GM12873 (cell line): ENCODE results near the gene EBNA1BP2.

Experiments
- TF ChIP-seq, protein P1 (sequence below): IDR thresholded peaks from 2 replicates; pipeline ENCODE4 v1.5.1; 2012; ENCODE audit warnings: low read depth, mild to moderate bottlenecking, moderate library complexity, low read length, control low read depth; ENCODE audit not compliant: insufficient read depth; ENCODE audit errors: missing control alignments

Gene EBNA1BP2

DNA sequence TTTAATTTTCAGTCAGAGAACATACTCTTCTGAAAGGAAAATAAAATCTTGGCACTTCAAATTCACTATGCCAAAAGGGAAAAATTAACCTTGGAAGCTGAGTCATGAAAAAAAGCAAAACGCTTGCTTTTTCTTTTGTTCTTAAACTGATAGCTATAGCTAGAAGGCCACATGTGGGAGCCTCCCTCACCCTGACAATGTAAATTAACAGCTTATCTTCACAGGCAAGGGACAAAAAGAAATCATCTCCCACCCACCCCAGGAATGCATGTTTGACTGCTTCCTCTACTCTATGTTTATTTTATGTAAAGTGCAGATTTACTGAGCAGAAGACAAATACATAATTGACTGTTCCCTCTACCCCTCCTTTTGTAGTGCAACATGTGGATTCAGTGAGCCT lies 38.0 kb downstream of the EBNA1BP2 start:
- TF ChIP-seq, protein P1, sequence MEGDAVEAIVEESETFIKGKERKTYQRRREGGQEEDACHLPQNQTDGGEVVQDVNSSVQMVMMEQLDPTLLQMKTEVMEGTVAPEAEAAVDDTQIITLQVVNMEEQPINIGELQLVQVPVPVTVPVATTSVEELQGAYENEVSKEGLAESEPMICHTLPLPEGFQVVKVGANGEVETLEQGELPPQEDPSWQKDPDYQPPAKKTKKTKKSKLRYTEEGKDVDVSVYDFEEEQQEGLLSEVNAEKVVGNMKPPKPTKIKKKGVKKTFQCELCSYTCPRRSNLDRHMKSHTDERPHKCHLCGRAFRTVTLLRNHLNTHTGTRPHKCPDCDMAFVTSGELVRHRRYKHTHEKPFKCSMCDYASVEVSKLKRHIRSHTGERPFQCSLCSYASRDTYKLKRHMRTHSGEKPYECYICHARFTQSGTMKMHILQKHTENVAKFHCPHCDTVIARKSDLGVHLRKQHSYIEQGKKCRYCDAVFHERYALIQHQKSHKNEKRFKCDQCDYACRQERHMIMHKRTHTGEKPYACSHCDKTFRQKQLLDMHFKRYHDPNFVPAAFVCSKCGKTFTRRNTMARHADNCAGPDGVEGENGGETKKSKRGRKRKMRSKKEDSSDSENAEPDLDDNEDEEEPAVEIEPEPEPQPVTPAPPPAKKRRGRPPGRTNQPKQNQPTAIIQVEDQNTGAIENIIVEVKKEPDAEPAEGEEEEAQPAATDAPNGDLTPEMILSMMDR: no peak

DNA sequence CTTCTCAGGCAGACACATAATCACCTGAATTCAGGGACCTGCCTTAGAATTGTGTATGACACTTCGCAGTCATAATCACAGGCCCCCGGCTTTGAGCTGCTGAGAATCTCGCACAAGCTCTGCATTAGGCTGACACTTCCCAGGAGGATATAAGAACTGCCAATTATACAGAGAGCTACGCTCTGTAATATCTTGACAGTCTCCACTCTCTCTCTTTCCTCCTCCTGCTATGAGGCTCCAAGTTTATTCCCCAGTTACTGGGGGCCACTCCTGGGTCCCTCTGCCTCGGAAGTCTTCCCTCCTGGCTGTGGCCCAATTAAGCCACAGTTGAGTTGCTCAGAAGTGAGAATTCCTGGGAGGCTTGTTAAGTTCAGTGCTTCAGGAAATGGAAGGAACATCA lies 42.7 kb downstream of the EBNA1BP2 start:
- TF ChIP-seq, protein P1: no peak

DNA sequence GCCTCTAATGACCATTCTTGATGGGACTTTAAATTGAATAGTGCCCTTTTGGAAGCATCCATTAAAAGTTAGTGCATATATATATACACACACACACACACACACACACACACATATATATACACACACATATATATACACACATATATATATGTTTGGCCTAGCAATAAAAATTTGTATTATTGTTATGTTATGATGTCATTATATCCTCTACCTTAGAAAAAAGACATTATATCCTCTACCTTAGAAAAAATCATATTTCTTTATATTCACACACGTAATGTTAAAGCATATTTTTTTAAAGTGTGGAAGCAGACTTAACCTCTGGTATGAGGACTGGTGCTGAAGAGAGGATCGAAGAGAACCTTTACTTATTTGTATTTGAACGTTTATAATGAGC lies 43.3 kb downstream of the EBNA1BP2 start:
- TF ChIP-seq, protein P1: no peak

DNA sequence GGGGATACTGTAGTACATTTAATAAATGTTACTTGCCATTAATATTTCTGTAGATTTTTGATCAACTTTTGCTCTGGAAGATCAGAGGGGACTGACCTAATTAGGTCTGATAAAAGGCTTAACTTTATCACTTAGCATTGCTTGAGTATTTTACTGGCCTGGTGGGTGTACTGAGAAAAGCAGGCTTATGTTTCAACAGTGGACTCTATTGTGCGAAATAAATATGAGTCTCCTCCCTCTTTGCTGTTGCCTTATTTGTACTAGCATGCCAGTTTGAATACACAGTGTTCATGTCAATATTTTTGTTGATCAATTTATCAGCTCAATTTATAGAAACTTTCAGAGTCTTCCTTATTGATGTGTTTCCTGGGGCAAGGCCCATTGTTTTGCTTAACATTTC lies 49.1 kb downstream of the EBNA1BP2 start:
- TF ChIP-seq, protein P1: no peak

DNA sequence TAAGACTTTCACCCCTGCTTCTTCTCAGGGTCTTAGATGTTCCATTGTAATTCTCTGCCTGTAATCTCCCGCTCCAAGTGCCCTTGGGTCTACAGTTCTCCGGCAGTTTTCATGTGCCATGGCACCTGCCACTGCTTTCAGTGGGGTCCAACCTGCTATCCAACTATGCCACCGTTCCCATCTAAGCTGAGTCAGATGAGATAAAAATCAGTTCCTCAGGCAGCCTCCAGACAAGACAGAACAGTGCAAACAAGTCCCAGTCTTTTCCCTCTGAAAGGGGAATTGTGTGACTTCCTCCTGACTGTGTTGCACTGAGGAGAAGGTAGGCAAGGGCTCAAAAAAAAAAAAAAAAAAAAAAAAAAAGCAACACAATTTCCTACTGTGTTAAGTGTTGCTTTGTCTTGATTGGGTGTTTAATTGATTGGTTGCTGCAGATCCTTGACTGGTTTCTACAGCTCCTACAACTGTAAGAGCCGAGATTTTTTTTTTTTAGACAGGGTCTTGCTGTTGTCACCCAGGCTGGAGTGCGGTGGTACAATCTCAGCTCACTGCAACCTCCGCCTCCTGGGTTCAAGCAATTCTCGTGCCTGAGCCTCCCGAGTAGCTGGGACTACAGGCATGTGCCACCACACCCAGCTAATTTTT lies 50.7 kb downstream of the EBNA1BP2 start:
- TF ChIP-seq, protein P1: no peak
